Skin epidermis (tissue), 12 donors: ENCODE data around the gene STRADA.
A peak's percentile ranks its signal among the peaks of the same experiment; 100 is the strongest.

Experiments
- H3K27ac ChIP-seq, 21 experiments: fragments of 200-600 bp; sonication (generic) in 11 of 21; one replicate each; pipeline ENCODE4 v1.5.0; 2020; ENCODE audit warnings: mild to moderate bottlenecking in 3 of 21, inconsistent platforms in 2 of 21, moderate library complexity in 2 of 21
- H3K4me3 ChIP-seq, 7 experiments: fragments of 200-600 bp; sonication (generic) in 2 of 7; one replicate each; pipeline ENCODE4 v1.5.0; 2020; ENCODE audit warnings: inconsistent platforms in 2 of 7, mild to moderate bottlenecking in 2 of 7, moderate library complexity in 1 of 7

The STRADA gene, protein sequence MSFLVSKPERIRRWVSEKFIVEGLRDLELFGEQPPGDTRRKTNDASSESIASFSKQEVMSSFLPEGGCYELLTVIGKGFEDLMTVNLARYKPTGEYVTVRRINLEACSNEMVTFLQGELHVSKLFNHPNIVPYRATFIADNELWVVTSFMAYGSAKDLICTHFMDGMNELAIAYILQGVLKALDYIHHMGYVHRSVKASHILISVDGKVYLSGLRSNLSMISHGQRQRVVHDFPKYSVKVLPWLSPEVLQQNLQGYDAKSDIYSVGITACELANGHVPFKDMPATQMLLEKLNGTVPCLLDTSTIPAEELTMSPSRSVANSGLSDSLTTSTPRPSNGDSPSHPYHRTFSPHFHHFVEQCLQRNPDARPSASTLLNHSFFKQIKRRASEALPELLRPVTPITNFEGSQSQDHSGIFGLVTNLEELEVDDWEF

DNA sequence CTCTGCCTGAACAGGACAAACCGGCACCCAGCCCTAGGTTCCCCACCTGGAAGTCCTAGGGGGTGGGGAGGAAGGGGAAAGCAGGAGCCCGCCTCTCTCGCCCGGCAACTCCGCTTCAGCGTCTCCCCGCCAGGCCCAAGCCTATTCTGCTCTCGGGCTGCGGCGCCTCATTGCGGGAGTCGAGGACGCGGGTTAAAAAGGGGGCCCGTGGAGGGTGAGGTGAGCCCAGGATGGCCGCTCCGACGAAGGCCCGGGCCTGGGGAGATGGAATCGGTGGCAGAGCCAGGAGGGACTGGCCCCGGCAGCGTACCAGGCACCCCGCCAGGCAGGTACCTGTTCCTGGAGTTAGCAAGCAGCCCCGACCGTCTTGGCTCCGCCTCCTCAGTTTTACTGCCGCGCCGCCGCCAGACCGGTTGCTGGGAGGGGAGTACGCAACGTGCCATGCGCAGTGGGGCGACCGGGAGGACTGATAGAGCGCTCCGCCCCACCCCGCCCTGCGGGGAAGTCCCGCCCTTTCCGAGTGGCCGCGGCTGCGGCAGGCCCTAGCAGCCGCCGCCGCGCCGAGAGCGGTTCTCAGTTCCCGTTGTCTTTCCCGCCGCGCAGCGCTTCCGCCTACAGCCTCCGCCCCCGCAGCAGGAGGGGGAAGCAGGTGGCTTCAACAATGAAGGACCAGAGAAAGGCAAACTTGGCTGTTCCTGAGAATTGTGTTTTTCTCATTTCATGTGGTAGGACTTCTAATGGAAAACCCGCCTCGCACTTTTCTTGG, at the start of gene STRADA:
Gene STRADA, minus strand, starts transcription at position 392 of the 766 bp plus-strand sequence. CDS start 13,430 bp downstream, outside the sequence.
- H3K27ac ChIP-seq, result peak within 1 kb of the TSS; percentile 74 to 99 (median 96)
- peak within 1 kb of the TSS; percentile 69 to 90 (median 80) for H3K4me3 ChIP-seq

DNA sequence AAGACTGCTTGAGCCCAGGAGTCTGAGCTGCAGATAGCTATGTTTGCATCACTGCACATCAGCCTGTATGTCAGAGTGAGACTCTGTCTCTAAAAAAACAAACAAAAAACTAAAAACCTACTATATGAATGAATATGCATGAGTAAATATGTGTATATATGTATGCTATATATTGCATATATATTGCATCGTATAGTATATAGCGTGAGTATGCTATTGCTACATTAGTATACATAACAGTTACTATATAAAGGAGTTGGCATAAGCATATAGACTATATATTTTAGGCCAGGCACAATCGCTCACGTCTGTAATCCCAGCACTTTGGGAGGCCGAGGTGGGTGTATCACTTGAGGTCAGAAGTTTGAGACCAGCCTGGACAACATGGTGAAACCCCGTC, 48.5 kb upstream of the STRADA start:
- H3K4me3 ChIP-seq, result no peak overlapping the region
- H3K27ac ChIP-seq, result no peak overlapping the region

DNA sequence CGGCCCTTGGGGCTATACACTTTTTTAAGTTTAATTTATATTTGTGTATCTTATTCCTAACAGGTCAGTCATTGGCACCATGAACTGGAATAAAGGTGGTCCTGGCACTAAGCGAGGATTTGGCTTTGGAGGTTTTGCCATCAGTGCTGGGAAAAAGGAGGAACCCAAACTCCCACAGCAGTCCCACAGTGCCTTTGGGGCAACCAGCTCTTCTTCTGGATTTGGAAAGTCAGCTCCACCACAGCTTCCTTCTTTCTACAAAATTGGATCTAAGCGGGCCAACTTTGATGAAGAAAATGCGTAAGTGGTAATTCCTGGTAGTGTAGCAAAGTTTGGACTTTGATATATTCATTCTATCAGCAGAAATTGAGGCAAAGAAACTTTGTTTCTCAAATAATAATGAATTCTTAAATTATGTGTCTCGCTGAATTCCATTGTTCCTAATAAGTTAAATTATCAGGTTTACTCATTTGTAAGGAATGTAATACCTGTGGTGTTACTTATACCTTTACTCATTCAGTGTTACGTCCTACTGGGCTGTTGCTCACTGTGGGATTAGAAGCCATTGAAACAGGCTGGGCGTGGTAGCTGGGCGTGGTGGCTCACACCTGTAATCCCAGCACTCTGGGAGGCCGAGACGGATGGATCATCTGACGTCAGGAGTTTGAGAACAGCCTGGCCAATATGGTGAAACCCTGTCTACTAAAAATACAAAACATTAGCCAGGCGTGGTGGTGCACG, 45.5 kb upstream of the STRADA start:
- H3K27ac ChIP-seq, result no peak overlapping the region
- no peak overlapping the region for H3K4me3 ChIP-seq

DNA sequence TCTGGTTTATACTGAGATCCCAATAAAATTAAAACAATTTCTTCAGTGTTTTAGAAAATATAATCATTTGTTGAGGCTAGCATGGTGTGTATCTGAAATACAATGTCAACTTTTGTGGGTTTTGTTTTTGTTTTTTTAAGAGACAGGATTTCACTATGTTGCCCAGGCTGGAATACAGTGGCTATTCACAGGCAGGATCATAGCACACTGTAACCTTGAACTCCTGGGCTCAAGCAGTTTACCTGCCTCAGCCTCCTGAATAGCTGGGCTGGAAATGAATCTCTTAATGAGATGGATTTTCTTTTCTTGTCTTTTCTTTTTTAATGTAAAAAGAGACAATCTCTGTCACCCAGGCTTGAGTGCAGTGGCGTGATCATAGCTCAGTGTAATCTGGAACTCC, 44.5 kb upstream of the STRADA start:
- peak overlapping the region in 1 of 21 experiments; percentile 19 for H3K27ac ChIP-seq
- no peak overlapping the region for H3K4me3 ChIP-seq

DNA sequence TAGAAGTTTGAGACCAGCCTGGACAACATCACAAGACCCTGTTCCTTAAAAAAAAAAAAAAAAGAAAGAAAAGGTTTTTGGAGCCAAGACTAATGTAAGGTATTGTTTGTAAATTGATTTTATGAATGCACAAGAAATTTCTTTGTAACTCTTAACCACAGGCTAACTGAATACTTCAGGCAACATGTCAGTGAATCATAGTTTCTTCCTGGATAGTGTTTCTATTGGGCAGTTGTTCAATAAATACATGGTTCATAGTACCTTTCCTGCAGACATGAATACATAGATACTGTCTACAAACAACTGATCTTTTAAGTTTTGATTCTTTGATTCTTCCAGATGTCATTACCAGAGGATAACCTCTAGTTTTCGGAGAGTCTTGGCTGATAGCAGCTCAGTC, 44.0 kb upstream of the STRADA start:
- H3K4me3 ChIP-seq, result no peak overlapping the region

DNA sequence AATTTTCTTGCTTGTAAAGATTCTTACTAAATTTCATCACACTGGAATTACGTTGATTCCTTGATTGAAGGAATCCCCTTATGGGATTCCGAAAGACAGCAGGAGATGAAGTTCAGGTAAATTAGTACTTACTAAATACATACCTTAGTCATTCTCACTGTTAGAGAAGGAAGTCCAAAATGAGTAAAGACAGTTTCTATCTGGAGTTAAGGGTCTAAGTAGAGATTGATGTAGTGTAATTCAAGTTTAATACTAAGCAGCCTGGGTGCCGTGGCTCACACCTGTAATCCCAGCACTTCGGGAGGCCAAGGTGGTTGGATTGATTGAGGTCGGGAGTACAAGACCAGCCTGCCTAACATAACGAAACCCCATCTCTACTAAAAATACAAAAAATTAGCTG, 41.9 kb upstream of the STRADA start:
- Histone ChIP-seq H3K4me3 (no peak overlapping the region), H3K27ac (no peak overlapping the region)

More for the DNA sequence above, 44.0 kb upstream of the STRADA start:
- H3K27ac ChIP-seq, result peak overlapping the region in 1 of 21 experiments; percentile 19

DNA sequence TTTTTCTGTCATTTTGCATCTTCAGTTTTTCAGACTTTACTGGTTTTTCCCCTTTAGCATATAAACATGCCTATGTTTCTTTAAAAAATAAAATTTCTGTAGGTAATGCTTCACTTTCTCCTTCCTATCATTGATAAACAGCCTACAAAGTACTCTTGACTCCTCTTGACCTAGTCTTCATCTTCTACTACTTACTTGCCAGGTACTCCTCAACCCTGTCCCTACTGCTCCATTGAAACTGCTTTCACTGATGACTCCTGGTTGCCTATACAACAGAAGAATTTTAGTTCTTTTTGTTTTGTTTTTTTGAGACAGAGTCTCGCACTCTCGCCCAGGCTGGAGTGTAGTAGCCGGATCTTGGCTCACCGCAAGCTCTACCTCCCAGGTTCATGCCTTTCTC, 39.3 kb upstream of the STRADA start:
- Histone ChIP-seq H3K27ac (peak overlapping the region in 5 of 21 experiments; percentile 22 to 60 (median 29)), H3K4me3 (no peak overlapping the region)

DNA sequence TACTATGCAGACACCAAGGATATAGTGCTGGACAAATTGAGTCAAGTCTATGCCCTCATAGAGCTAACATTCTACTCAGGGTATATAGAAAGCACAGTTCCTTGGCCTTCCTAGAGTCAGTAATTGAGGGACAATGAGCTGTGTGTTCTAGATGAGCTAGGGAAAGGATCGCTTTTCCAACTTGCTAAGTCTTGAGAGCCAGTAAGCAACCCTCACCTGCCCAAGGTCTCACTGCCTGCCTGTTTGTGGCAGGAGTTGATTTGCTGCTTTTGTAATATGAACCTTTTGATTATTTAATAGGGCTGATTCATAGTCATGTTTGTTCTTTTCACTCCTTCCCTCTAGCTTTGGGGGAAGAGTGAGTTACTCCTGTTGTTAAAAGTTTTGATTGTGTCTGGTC, 38.9 kb upstream of the STRADA start:
- no peak overlapping the region for H3K4me3 ChIP-seq
- H3K27ac ChIP-seq, result peak overlapping the region in 6 of 21 experiments; percentile 17 to 37 (median 28)

DNA sequence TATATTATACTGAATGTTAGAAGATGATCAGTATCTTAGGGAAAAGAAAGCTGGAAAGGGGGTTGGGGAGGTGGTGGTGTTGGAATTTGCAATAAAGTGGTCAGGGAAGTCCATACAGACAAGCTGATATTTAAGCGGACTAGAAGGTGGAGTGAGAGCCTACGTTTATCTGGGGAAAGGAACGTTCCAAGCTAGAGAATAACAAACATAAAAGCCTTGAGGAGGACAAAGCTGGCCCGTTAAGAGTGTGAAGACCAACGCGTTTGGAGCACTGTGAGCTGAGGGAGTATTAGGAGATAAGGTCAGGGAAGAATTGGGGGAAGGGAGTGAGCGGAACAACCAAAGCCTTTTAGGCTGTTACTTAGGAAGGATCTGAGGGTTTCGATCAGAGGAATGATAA, 33.8 kb upstream of the STRADA start:
- Histone ChIP-seq H3K27ac (peak overlapping the region in 15 of 21 experiments; percentile 33 to 98 (median 95)), H3K4me3 (peak overlapping the region; percentile 75 to 99 (median 94))

DNA sequence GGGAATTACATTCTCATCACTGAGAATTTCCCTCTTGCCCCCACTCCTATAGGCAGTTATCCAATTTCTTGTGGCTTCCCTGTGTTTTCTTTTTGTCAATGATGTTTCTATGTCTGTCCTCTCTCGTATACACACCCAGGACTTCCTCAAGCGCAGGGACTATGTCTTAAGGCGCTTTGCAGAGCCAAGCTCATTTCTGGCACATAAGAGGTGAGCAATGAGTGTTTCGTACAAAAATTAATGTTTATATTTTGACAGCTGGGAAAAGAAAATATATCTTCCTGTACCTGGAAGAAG, 33.3 kb upstream of the STRADA start:
- peak overlapping the region in 18 of 21 experiments; percentile 33 to 99 (median 96) for H3K27ac ChIP-seq

DNA sequence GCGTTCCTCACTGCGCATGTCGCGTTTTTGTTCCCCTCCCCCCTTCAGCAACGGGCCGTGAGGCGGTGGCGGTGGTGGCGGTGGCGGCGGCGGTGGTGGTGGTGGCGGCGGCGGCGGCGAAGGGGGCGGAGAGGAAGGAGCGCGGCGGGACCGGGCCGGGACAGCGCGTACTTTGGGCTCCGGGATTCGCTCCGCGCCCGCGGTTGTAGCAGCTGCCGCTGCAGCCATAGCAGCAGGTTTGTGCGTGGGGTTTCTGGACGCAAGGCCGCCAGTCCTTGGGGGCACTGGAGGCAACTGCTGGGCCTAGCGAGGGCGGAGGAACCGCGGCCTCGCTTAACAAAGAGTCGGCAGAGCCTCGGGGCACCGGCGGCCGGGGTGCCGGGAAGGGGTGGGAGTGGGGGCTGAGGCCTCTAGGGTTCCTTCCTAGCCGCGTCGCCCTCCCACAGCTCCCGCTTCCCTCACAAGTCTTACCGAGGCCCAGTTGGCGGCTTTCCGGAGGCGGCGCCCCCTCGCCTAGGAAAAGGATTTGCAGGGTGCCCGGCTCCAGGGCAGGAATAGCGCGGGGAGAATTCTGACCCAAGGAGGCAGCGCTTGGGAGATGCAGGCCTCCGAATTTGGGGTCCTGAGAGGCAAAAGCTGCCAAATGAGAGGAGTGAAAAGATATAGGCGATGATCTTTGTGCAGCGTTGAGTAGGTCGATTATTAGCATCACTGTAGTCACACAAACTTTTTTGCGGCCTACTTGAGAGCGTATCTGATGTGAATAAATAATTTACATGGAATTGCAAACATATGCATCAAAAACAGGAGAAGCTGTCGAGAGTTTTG, 32.8 kb upstream of the STRADA start, which contains the start of gene DDX42:
Gene DDX42, plus strand, starts transcription at position 30 of the 828 bp plus-strand sequence. CDS start 12,880 bp downstream, outside the sequence.
- Histone ChIP-seq H3K27ac (peak within 1 kb of the TSS; percentile 74 to 99 (median 96)), H3K4me3 (peak within 1 kb of the TSS; percentile 75 to 99 (median 94))

More for the DNA sequence above, 33.3 kb upstream of the STRADA start:
- peak overlapping the region; percentile 75 to 99 (median 94) for H3K4me3 ChIP-seq

DNA sequence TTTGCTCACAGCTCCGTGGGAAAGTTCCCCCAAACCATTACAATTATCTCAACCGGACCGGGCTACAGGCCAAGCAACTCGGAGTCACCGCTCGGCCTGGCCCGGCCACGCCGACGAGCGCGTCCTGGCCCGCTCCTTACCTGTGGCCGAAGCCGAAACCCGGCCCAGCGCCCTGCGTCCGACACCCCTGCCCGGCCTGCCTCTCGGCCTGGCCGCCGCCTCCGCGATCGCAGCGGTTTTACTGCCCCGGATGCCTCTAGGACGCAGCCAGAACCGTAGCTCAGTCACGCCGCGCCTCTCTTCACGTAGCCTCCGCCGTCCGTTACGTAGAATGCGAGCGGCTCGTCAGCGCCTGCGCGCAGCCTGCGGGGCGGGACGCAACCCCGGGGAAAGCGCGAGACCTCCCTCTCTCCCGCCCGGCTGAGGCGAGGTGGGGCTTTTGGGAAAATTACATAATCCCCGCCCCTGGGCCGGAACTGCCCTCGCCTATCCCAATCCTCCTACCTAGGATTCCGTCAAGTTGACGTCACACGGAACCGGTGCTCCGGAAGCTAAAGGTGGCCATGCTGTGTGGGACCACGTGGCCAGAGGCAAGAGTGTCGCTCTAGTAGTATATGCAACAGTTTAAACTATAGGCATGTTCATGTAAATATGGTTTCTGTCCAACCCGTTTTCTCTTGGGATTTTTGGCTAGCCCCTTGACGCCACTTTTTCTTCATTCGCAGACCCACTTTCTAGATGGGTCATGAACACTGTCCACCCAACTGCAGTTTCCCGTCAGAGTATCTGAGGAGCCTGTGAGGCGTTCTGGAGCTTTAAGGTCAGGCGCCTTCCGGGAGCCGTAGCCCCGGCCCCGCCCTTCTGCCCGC, 31.9 kb upstream of the STRADA start, which contains the start of gene CCDC47:
Gene CCDC47, minus strand, starts transcription at position 326 of the 869 bp plus-strand sequence. CDS start 7,422 bp downstream, outside the sequence.
- Histone ChIP-seq H3K27ac (peak within 1 kb of the TSS; percentile 74 to 99 (median 96)), H3K4me3 (peak within 1 kb of the TSS; percentile 75 to 99 (median 94))

DNA sequence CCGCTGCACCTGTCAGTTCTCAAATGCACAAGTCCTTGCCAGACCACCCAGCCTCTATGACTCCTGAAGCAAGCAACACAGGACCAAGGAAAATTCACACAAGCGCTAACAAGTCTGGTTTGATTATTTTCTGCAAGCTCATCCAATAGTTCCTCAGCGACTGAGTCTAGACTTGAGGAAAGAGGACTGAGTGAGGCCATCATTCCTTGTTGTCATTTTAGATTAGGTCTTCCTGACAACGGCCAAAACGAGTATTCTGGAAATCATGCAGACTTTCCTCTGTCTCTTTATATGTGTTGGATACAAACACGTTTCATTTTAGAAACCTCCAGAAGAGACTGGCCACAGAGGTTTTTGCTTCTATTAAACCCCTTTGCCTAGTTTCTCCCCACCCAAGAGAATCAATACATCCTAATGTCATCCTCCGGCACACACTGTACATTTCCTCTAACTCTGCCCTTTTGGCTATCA, 31.2 kb upstream of the STRADA start:
- Histone ChIP-seq H3K27ac (peak overlapping the region; percentile 74 to 99 (median 96)), H3K4me3 (peak overlapping the region; percentile 75 to 99 (median 94))

DNA sequence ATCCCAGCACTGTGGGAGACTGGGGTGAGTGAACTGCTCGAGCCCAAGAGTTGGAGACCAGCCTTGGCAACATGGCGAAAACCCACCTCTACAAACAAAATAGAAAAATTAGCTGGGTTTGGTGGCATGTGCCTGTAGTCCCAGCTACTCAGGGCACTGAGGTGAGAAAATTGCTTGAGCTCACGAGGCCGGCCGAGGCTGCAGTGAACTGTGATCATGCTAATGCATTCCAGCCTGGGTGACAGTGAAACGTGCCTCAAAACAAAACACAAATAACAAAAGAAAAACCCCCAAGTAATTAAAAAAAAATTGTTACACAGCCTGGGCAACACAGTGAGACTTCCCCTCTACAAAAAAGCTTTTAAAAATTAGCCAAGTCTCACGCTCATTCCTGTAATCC, 26.8 kb upstream of the STRADA start:
- H3K4me3 ChIP-seq, result no peak overlapping the region
- no peak overlapping the region for H3K27ac ChIP-seq

DNA sequence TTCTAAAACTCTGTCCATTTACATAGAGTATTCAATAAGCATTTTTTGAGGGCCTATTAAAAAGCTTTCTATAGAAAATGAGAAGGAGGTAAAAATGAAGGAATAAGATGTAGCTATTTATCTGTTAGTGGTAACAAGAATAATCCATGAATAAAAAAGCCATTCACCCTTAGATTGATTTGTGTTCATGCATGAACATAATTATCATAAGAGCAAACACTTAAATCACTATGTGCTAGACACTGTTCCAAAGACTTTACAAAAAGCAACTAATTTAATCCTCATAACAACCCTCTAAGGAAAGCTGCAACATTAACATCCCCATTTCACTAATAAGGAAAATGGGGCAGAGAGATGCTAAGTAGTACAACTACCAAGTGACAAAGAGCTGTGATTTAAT, 25.2 kb upstream of the STRADA start:
- H3K4me3 ChIP-seq, result no peak overlapping the region
- no peak overlapping the region for H3K27ac ChIP-seq

DNA sequence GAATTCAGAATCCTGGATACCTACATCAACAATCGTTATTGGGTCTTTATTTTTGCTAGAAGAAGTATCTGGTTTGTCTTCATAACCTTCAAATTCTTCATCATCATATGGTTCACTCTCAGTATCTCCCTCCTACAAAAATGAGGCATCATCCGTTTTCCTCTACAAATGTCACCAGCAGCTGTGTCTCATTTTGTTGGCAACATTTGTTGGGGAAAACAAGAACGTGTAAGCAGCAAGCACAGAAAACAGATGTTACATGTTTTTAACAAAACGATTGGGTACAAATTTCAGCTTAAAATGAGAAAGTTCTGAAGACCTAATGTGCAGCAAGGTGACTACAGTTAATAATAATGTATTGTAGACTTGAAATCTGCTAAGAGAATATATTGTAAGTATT, 23.1 kb upstream of the STRADA start:
- H3K27ac ChIP-seq, result no peak overlapping the region

DNA sequence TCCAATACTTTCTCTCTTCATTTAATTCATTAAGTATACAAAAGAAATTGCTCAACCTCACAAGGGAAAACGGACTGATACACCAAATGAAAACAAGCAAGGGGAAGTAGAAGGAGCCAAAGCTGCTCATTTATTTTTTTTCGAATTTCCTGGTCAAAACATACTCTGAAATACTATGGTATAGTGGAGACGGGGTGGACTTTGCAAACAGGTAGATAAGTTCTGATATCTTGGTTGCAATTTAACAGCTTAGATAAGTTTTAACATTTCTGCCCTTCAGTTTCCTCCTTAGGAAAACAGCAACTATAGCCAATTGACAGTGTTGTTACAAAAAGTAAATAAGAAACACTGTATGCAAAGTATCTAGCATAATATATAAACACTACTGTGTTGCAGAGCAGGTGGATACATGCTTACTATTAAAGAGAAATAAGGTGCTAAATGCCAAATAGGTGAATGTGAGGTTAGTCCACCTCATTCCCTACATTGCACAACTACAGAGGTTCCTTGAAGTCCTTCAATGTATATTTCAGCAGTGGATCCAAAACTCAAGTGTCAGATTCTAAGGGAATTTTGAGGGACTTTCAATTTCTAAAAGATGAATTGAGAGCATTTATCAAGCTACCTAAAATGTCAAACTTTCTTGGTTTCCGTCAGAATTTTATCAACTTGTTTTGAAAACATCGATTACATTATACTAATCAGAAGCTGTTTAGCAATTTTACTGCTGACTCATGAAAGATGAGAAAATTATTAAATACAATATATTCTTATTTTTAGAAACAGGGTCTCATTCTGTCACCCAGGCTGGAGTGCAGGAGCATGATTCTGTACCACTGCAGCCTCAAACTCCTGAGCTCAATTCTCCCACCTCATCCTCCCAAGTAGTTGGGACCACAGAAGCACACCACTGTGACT, 20.8 kb upstream of the STRADA start:
- Histone ChIP-seq H3K27ac (no peak overlapping the region), H3K4me3 (no peak overlapping the region)

More for the DNA sequence above, 23.1 kb upstream of the STRADA start:
- no peak overlapping the region for H3K4me3 ChIP-seq
